HepG2 (cell line): Measurements from ENCODE around the gene RASAL1. TPM values are rescaled to one million over a fixed set of nuclear protein-coding genes. Genes with fewer than 3 reads are reported as not detected.

Experiments
- ATAC-seq: fragments of 200-7000 bp; cut with Tn5 transposase; 3 replicates; pipeline ENCODE4 v1.9.1; 2020; ENCODE audit warnings: mild to moderate bottlenecking, moderate library complexity
- BruUV-seq: library from RNA; stranded (reverse); fragments of 400-500 nt; replicated peaks from 2 replicates; lab custom pipeline; 2021; lab: Mats Ljungman, UMichigan
- CTCF ChIA-PET: fragments of 300-600 bp; formaldehyde crosslinking; extraction: SDS; loops from one replicate; lab custom pipeline; 2021; ENCODE audit warnings: low total read pairs, inconsistent platforms, low intra/inter-chr PET ratio; lab: Yijun Ruan, JAX
- POLR2A ChIA-PET: fragments of 350-600 bp; sonication (Branson Sonifier 250); formaldehyde crosslinking; loops from one replicate; lab custom pipeline; 2020; ENCODE audit warnings: antibody characterized with exemption, inconsistent platforms; lab: Yijun Ruan, JAX
- DNase-seq: peaks from one replicate; pipeline ENCODE4 v3.0.0-alpha.2; 2015; ENCODE audit warnings: low spot score
- FAIRE-seq: peaks from 3 replicates; lab custom pipeline; 2011; peaks lifted over from hg19 to GRCh38; lab: Jason Lieb, UNC
- H2AFZ ChIP-seq: one replicate; pipeline ENCODE4 v1.6.1; 2011; ENCODE audit warnings: low read length, inconsistent platforms
- H3K27ac ChIP-seq: fragments of 300-600 bp; 3 replicates; pipeline ENCODE4 v1.8.0; 2011; ENCODE audit warnings: mixed run types, mild to moderate bottlenecking, mixed read lengths, low read length, inconsistent platforms; ENCODE audit not compliant: insufficient read depth; ENCODE audit errors: extremely low read length
- H3K27me3 ChIP-seq, 2 experiments: fragments of 200-600 bp in 1 of 2; 2 replicates in 1 of 2; 3 replicates in 1 of 2; pipeline versions ENCODE4 v1.6.0 to v1.8.0; 2011; ENCODE audit warnings: low read length in 2 of 2, mild to moderate bottlenecking in 2 of 2, moderate library complexity in 2 of 2, inconsistent platforms in 1 of 2; ENCODE audit not compliant: insufficient read depth in 2 of 2, control insufficient read depth in 1 of 2
- H3K36me3 ChIP-seq, 2 experiments: fragments of 200-600 bp in 1 of 2; replicated peaks in 1 of 2; 2 replicates in 1 of 2; 3 replicates in 1 of 2; pipeline versions ENCODE4 v1.5.1 to v1.8.0; 2011; ENCODE audit warnings: low read length in 2 of 2, inconsistent platforms in 1 of 2; ENCODE audit not compliant: insufficient read depth in 2 of 2, control insufficient read depth in 1 of 2
- H3K4me1 ChIP-seq: 2 replicates; pipeline ENCODE4 v1.5.1; 2012; ENCODE audit warnings: low read length, inconsistent platforms; ENCODE audit not compliant: insufficient read depth
- H3K4me2 ChIP-seq: 2 replicates; pipeline ENCODE4 v1.6.0; 2011; ENCODE audit warnings: low read depth, low read length, inconsistent platforms
- H3K4me3 ChIP-seq, 3 experiments: fragments of 200-600 bp in 1 of 3; sonication (generic), shearing (Covaris generic) in 1 of 3; replicated peaks in 1 of 3; 2 replicates each; pipeline ENCODE4 v1.5.1; 2011 to 2016; ENCODE audit warnings: low read length in 3 of 3, inconsistent platforms in 2 of 3, low read depth in 2 of 3, mild to moderate bottlenecking in 2 of 3, control low read depth in 1 of 3, mixed read lengths in 1 of 3; ENCODE audit not compliant: insufficient read depth in 1 of 3
- H3K79me2 ChIP-seq: one replicate; pipeline ENCODE4 v1.6.1; 2011; ENCODE audit warnings: low read length, inconsistent platforms; ENCODE audit not compliant: insufficient read depth
- H3K9ac ChIP-seq: 2 replicates; pipeline ENCODE4 v1.6.0; 2011; ENCODE audit warnings: mild to moderate bottlenecking, low read depth, low read length, inconsistent platforms; ENCODE audit not compliant: insufficient read depth
- H3K9me3 ChIP-seq: 2 replicates; pipeline ENCODE4 v1.5.1; 2012; ENCODE audit warnings: mild to moderate bottlenecking, low read length
- H4K20me1 ChIP-seq: 2 replicates; pipeline ENCODE4 v1.6.0; 2011; ENCODE audit warnings: inconsistent platforms, mild to moderate bottlenecking, low read length, moderate library complexity; ENCODE audit not compliant: insufficient read depth
- AHR ChIP-seq: IDR thresholded peaks from 2 replicates; pipeline ENCODE4 v1.6.1; 2018; ENCODE audit warnings: missing genetic modification reagents, missing compliant biosample characterization
- CEBPG ChIP-seq: IDR thresholded peaks from 2 replicates; pipeline ENCODE4 v1.6.1; 2016
- CREM ChIP-seq, 2 experiments: sonication (generic) in 1 of 2; formaldehyde crosslinking in 1 of 2; IDR thresholded peaks; 2 replicates each; pipeline versions ENCODE4 v1.4.0 to v1.6.1; 2016 to 2020; ENCODE audit warnings: antibody characterized with exemption in 1 of 2, mild to moderate bottlenecking in 1 of 2, missing genetic modification reagents in 1 of 2
- FOXP1 ChIP-seq, 2 experiments: fragments of 450-650 bp in 1 of 2; IDR thresholded peaks; 2 replicates each; pipeline ENCODE4 v1.6.1; 2017 to 2018; ENCODE audit warnings: antibody characterized with exemption in 1 of 2
- KAT8 ChIP-seq: IDR thresholded peaks from 2 replicates; pipeline ENCODE4 v1.6.1; 2016; ENCODE audit warnings: missing genetic modification reagents, missing compliant biosample characterization
- MYC ChIP-seq: sonication (generic); formaldehyde crosslinking; IDR thresholded peaks from 2 replicates; pipeline ENCODE4 v1.9.0; 2021; ENCODE audit warnings: missing genetic modification reagents, borderline replicate concordance
- ONECUT2 ChIP-seq: sonication (generic); formaldehyde crosslinking; IDR thresholded peaks from 2 replicates; pipeline ENCODE4 v1.4.0; 2020; ENCODE audit warnings: missing genetic modification reagents
- PCBP2 ChIP-seq: fragments of 200-400 bp; formaldehyde crosslinking; optimal IDR thresholded peaks from 2 replicates; pipeline ENCODE3; 2018; ENCODE audit warnings: low read length, low read depth; ENCODE audit not compliant: poor library complexity, severe bottlenecking
- ZNF460 ChIP-seq: sonication (generic); formaldehyde crosslinking; IDR thresholded peaks from 2 replicates; pipeline ENCODE4 v1.5.1; 2020; ENCODE audit warnings: missing genetic modification reagents, mild to moderate bottlenecking, borderline replicate concordance
- ZNF564 ChIP-seq: sonication (generic); formaldehyde crosslinking; IDR thresholded peaks from 2 replicates; pipeline ENCODE4 v1.8.1; 2023; ENCODE audit warnings: mild to moderate bottlenecking, missing genetic modification reagents
- WGBS: methylation state at CpG from one replicate; pipeline ENCODE4 v1.1.6; 2017; ENCODE audit warnings: low lambda C conversion rate; 5-methylcytosine and 5-hydroxymethylcytosine counted together
- in situ Hi-C: cut with HindIII; loops from 2 replicates; pipeline ENCODE4 v1.10.0; 2017; ENCODE audit warnings: low pct_unique_long_range_greater_than_20kb; ENCODE audit not compliant: extremely low pct_ligation_motif_present
- intact Hi-C: fragments of 100-400 bp; cut with micrococcal nuclease; formaldehyde crosslinking; loops from one replicate; pipeline ENCODE4 v1.10.0; 2022; ENCODE audit not compliant: unreplicated experiment
- polyA plus RNA-seq, 8 experiments: library from polyadenylated mRNA; depleted of rRNA in 3 of 8; stranded (reverse) in 7 of 8; unstranded in 1 of 8; fragments of >200 nt; fragmentation: Illumina TruSeq in 4 of 8; extraction: Trizol in 4 of 8; gene quantifications; 2 replicates each; pipeline versions ENCODE4 v1.2.1 to v1.2.3, GENCODE V29; 2011 to 2016; ENCODE audit warnings: low read depth in 4 of 8, missing spikeins in 1 of 8, mixed read lengths in 1 of 8; ENCODE audit not compliant: insufficient read depth in 1 of 8
- total RNA-seq, 5 experiments: library from RNA; depleted of rRNA; stranded (reverse); fragments of >200 nt; fragmentation: Illumina TruSeq; extraction: Trizol; gene quantifications; 2 replicates each; pipeline ENCODE4 v1.2.3, GENCODE V29; 2016; ENCODE audit warnings: low read depth in 1 of 5
- TF ChIP-seq, protein P1 (sequence below): sonication (generic); formaldehyde crosslinking; IDR thresholded peaks from 2 replicates; pipeline ENCODE4 v1.4.0; 2020; ENCODE audit warnings: mild to moderate bottlenecking, missing genetic modification reagents, borderline replicate concordance

RASAL1 gene
- total and polyA plus RNA-seq, 2 of the 13 experiments (the other 11 are each of a cell fraction or from before 2014, with no cell fraction given) = not detected

GRCh38 chr12:113091506-113091905, 44.1 kb downstream of the RASAL1 start:
- H3K4me1 ChIP-seq = peaks cover 9% of the 10 kb centered on the region
- ChIA-PET POLR2A (no interaction called here), CTCF (no interaction called here)
- no peak overlapping the region for H2AFZ ChIP-seq
- no TSS peak for BruUV-seq
- H3K79me2 ChIP-seq = no peaks in the 10 kb centered on the region
- no peak overlapping the region for H3K4me3 ChIP-seq
- TF ChIP-seq CREM (IDR thresholded peaks at IDR 0.05) (no peak), CREM (CRISPR knock-in tag; IDR thresholded peaks at IDR 0.05) (no peak), ZNF564 (CRISPR knock-in tag) (no peak), ZNF460 (CRISPR knock-in tag) (no peak), KAT8 (CRISPR knock-in tag) (no peak), CEBPG (no peak), MYC (no peak), AHR (CRISPR knock-in tag) (no peak), ONECUT2 (CRISPR knock-in tag) (no peak), FOXP1 (IDR thresholded peaks at IDR 0.05) (no peak), FOXP1 (CRISPR knock-in tag; IDR thresholded peaks at IDR 0.05) (no peak), PCBP2 (no peak)
- TF ChIP-seq, protein P1, sequence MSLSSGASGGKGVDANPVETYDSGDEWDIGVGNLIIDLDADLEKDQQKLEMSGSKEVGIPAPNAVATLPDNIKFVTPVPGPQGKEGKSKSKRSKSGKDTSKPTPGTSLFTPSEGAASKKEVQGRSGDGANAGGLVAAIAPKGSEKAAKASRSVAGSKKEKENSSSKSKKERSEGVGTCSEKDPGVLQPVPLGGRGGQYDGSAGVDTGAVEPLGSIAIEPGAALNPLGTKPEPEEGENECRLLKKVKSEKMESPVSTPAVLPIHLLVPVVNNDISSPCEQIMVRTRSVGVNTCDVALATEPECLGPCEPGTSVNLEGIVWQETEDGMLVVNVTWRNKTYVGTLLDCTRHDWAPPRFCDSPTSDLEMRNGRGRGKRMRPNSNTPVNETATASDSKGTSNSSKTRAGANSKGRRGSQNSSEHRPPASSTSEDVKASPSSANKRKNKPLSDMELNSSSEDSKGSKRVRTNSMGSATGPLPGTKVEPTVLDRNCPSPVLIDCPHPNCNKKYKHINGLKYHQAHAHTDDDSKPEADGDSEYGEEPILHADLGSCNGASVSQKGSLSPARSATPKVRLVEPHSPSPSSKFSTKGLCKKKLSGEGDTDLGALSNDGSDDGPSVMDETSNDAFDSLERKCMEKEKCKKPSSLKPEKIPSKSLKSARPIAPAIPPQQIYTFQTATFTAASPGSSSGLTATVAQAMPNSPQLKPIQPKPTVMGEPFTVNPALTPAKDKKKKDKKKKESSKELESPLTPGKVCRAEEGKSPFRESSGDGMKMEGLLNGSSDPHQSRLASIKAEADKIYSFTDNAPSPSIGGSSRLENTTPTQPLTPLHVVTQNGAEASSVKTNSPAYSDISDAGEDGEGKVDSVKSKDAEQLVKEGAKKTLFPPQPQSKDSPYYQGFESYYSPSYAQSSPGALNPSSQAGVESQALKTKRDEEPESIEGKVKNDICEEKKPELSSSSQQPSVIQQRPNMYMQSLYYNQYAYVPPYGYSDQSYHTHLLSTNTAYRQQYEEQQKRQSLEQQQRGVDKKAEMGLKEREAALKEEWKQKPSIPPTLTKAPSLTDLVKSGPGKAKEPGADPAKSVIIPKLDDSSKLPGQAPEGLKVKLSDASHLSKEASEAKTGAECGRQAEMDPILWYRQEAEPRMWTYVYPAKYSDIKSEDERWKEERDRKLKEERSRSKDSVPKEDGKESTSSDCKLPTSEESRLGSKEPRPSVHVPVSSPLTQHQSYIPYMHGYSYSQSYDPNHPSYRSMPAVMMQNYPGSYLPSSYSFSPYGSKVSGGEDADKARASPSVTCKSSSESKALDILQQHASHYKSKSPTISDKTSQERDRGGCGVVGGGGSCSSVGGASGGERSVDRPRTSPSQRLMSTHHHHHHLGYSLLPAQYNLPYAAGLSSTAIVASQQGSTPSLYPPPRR (CRISPR knock-in tag) = no peak
- H4K20me1 ChIP-seq = no peaks in the 10 kb centered on the region
- in situ Hi-C loops = no loop called here
- ATAC-seq (no peak), DNase-seq (no peak), FAIRE-seq (no peak)
- no peak overlapping the region for H3K4me2 ChIP-seq
- no peaks in the 10 kb centered on the region for H3K36me3 ChIP-seq
- H3K27me3 ChIP-seq = peaks cover 1 to 3% of the 10 kb centered on the region in 2 experiments; a peak in 1 of 5 replicates
- intact Hi-C loops = no loop called here
- no peak overlapping the region for H3K9ac ChIP-seq
- H3K9me3 ChIP-seq = no peaks in the 10 kb centered on the region
- no peak overlapping the region for H3K27ac ChIP-seq
- 0% methylated on average over 2 of the region's 3 CpGs for WGBS
